Bone marrow (tissue), 2 donors: ENCODE data around the gene SCGN.
"Not testable (repeated sequence)": the region's sequence is repeated elsewhere in the genome, so short reads cannot be mapped to it uniquely, and the experiment has no call there.

Experiments used
- DNase-seq, 2 donors: peaks; one replicate each; lab custom pipeline; 2025; lab: John Stamatoyannopoulos, UW

Gene SCGN

DNA sequence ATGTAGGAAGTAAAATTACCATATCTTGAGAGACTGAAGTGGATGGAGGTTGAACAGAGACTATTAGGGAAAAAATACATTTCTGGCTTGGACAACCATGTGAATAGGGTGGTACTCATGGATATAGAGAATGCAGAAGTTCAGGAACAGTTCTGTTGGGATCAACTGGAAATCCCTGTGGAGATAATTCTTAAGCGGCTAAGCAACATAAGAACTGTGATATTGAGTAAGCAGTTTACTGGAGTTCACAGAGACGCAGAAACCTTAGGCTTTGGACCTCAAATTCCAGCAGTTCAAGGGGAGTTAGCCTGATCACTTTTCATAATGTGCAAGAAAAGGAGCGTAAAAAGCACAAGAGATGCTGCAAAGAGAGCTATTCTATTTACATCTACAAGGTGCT, 78.9 kb downstream of the SCGN start:
- no peak for DNase-seq

DNA sequence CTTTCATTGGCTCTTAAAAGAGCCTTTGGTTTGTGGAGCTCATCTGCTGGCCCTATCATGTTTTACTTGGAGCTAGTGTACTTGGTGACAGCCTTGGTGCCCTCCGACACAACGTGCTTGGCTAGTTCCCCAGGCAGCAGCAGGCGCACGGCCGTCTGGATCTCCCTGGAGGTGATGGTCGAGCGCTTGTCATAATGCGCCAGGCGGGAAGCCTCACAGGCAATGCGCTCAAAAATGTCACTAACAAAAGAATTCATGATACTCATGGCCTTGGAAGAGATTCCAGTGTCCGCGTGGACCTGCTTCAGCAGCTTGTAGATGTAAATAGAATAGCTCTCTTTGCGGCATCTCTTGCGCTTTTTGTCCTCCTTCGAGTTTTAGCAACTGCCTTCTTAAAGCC, 79.7 kb downstream of the SCGN start:
- DNase-seq = no peak

DNA sequence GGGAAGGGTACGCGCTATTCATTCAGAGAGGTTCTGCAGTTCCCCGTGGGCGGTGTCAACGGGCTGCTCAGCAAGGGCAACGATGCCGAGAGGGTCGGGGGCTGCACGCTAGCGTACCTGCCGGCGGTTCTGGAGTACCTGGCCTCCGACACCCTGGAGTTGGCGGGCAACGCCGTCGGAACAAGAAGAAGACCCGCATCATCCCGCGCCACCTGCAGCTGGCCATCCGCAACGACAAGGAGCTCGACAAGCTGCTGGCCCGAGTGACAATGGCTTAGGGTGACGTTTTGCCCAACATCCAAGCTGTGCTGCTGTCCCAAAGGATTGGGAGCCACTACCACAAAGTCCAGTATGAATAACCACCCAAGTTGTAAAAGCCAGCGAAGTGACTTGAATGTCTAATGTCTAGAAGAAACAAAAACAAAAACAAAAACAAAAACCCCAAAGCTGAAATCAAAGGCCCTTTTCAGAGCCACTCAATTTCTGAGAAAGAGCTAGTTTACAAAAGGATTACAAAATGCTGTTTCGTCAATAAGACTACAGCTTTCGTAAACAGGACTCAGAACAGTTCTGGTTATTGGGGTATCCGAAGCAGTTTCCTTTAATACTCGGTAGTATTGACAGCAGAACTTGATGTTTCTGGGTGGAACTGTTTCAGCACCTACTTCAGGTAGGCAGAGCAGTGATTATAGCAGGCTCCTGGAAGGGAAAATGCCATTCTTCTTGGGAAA, 80.6 kb downstream of the SCGN start:
- no peak for DNase-seq

DNA sequence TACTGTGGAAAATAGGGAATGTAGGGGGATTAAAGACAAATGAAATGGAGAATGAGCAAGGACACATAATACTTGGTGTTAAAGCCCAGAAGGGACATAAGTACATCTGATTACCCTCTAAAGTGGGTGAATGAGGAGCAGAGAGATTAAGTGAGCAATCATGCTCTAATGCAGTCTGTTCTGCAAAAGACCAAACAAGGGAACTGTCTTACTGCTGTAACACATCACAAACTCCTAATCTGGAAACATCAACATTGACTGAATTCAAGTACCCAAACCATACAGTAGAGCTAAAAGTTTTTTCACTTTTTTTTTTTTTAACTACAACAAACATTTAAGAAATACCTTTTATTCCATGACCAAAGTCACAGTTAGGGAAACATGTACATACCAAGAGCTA, 83.2 kb downstream of the SCGN start:
- DNase-seq = no peak

- DNase-seq = no peak
Measured at GRCh38 chr6:25743868-25744267, 91.9 kb downstream of the SCGN start.

- DNase-seq = no peak
Measured at GRCh38 chr6:25745836-25746235, 93.8 kb downstream of the SCGN start.

DNA sequence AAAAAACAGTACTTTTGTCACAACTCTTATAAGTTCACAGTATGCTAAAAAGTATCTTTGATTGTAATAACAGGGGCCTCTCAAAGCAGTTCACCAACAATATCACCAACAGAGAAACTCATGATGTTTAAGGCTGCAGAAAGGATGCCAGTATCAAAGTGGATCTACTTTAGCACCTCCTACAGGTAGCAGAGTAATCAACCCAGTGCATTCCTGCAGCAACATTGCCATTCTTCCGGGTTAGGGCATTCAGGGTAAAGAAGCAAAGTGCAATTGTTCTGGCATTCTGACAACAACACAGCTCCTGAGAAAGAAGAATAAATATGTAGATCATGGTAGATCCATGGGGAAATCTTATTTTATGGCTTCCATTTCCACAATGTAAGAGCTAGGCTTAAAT, 95.0 kb downstream of the SCGN start:
- no peak for DNase-seq

- DNase-seq = no peak
Measured at GRCh38 chr6:25747477-25747876, 95.5 kb downstream of the SCGN start.

GRCh38 chr6:25748049-25748448, 96.0 kb downstream of the SCGN start:
- DNase-seq = no peak

DNA sequence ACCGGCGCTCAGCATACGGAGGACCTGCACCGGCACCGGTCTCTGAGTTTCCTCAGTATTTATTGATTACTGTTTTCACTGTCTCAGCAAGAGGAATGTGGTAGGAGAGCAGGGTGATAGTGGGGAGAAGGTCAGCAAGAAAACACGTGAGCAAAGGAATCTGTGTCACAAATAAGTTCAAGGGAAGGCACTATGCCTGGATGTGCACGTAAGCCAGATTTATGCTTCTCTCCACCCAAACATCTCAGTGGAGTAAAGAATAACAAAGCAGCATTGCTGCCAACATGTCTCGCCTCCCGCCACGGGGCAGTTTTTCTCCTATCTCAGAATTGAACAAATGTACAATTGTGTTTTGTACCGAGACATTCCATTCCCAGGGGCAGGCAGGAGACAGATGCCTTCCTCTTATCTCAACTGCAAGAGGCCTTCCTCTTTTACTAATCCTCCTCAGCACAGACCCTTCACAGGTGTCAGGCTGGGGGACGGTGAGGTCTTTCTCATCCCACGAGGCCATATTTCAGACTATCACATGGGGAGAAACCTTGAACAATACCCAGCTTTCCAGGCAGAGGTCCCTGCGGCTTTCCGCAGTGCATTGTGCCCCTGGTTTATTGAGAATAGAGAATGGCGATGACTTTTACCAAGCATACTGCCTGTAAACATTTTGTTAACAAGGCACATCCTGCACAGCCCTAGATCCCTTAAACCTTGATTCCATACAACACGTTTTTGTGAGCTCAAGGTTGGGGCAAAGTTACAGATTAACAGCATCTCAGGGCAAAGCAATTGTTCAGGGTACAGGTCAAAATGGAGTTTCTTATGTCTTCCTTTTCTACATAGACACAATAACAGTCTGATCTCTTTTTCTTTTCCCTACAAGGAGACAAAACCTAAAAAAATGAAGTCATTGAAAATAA, 96.8 kb downstream of the SCGN start:
- DNase-seq = not testable (repeated sequence)

DNA sequence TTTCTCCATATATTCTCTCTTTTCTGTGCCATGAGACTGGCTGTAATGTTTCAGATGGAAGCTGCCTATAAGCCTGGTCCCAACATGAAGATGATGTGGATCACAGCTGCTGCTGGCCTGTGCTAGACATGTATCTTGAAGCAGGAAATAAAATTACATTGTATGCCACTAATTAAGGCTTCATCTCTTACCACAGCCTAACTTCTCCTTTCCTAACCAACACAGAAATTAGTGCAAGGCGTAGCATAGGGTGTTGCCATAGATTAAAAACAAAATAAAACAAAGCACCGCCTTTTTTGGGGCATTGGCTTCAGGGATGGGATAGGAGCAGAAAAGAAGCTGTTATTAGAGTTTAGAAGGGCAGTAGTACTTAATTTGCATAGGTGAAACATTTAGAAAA, 97.8 kb downstream of the SCGN start:
- peak in 1 of 2 donors; percentile 27 for DNase-seq

DNA sequence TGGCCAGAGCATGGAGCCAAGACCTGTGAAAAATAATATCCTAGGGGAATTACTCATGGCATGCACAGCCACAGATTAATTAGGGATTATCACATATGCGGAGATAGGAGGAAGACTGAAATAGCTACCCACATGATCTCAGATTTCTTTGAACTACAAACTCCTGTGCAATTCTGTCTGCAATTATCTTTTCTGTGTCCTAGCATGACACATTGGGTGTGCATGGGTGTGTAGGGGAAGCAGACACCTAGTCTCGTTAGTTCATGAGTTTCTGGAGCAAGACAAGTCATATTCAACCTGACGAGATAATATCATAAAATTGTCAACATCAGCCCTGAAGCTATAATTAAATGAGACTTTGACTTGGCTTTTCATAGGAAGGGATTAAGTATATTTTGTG, 98.9 kb downstream of the SCGN start:
- DNase-seq = no peak
